GM18517 (cell line): ENCODE measurements around the gene SAMD4B.
A peak's percentile ranks its signal among the peaks of the same experiment; 100 is the strongest.

Experiments
- ATAC-seq: cut with Tn5 transposase; IDR thresholded peaks from one replicate; pipeline ENCODE4 v1.9.1; 2021; ENCODE audit warnings: mild to moderate bottlenecking, moderate library complexity; ENCODE audit not compliant: unreplicated experiment

Gene SAMD4B, protein sequence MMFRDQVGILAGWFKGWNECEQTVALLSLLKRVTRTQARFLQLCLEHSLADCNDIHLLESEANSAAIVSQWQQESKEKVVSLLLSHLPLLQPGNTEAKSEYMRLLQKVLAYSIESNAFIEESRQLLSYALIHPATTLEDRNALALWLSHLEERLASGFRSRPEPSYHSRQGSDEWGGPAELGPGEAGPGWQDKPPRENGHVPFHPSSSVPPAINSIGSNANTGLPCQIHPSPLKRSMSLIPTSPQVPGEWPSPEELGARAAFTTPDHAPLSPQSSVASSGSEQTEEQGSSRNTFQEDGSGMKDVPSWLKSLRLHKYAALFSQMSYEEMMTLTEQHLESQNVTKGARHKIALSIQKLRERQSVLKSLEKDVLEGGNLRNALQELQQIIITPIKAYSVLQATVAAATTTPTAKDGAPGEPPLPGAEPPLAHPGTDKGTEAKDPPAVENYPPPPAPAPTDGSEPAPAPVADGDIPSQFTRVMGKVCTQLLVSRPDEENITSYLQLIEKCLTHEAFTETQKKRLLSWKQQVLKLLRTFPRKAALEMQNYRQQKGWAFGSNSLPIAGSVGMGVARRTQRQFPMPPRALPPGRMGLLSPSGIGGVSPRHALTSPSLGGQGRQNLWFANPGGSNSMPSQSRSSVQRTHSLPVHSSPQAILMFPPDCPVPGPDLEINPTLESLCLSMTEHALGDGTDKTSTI

GRCh38 chr19:39341719-39342604 is at the start of gene SAMD4B:
TSS of gene SAMD4B (plus strand) at chr19:39342421. CDS start at chr19:39356894, 14,473 bp downstream.
- ATAC-seq, result peak; percentile 88

DNA sequence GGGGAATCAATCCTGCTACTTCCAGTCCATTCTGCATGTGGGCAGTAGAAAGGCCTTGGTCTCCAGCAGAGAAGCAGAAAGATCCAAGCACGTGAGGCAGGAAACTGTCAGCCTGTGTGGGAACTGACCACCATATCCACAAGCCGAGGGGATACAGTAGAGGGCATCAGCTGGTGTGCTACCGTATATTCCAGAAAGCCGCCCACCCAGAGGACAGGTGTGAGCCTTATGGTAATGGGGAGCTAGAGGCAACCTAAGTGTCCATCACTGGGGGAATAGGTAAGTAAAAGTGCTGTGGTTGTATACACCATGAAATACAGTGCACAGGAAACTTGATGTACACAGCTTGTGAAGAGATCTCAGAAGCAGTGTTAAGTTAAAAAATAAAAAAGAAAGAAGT is 48.8 kb upstream of the SAMD4B start:
- ATAC-seq, result no peak

GRCh38 chr19:39296055-39296645 is 46.1 kb upstream of the SAMD4B start, which contains the start of gene IFNL1:
TSS of gene IFNL1 (plus strand) at chr19:39296407. CDS start at chr19:39296422, 15 bp downstream.
- ATAC-seq, result no peak

GRCh38 chr19:39296906-39297305 is 45.3 kb upstream of the SAMD4B start:
- no peak for ATAC-seq

- no peak for ATAC-seq
Observed at GRCh38 chr19:39297931-39298634, 44.1 kb upstream of the SAMD4B start.

GRCh38 chr19:39299404-39299803 is 42.8 kb upstream of the SAMD4B start:
- ATAC-seq, result no peak

DNA sequence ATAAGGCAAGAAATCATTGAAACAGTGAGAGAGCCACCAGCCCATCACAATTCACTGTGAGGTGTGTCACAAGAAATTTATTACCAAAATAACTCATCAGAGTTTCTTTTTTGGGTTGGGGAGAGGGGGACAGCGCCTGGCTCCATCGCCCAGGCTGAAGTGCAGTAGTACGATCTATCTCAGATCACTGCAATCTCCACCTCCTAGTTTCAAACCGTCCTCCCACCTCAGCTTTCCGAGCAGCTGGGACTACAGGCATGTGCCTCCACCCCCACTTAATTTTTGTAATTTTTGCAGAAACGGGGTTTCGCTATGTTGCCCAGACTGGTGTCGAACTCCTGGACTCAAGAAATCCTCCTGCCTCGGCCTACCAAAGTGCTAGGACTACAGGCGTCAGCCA is 42.4 kb upstream of the SAMD4B start:
- no peak for ATAC-seq

DNA sequence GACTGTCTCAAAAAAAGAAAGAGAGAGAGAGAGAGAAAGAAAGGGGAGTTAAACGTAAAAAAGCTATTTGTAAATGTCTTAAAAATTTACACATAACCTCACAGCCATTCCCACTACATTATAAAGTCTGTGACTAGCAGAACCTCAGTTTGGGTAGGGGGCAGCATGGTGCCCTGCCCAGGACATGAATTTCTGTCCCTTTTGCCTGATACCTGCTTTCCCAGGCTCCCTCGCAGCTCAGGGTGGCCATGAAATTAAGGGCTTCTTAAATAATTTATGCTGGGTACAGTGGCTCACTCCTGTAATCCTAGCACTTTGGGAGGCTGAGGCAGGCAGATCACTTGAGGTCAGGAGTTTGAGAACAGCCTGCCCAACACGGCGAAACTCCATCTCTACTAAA is 41.2 kb upstream of the SAMD4B start:
- no peak for ATAC-seq

- ATAC-seq, result no peak
Observed at GRCh38 chr19:39301562-39301961, 40.7 kb upstream of the SAMD4B start.

- ATAC-seq, result no peak
Observed at GRCh38 chr19:39303373-39304184, 38.6 kb upstream of the SAMD4B start.

- no peak for ATAC-seq
Observed at GRCh38 chr19:39304185-39304513, 38.1 kb upstream of the SAMD4B start.

DNA sequence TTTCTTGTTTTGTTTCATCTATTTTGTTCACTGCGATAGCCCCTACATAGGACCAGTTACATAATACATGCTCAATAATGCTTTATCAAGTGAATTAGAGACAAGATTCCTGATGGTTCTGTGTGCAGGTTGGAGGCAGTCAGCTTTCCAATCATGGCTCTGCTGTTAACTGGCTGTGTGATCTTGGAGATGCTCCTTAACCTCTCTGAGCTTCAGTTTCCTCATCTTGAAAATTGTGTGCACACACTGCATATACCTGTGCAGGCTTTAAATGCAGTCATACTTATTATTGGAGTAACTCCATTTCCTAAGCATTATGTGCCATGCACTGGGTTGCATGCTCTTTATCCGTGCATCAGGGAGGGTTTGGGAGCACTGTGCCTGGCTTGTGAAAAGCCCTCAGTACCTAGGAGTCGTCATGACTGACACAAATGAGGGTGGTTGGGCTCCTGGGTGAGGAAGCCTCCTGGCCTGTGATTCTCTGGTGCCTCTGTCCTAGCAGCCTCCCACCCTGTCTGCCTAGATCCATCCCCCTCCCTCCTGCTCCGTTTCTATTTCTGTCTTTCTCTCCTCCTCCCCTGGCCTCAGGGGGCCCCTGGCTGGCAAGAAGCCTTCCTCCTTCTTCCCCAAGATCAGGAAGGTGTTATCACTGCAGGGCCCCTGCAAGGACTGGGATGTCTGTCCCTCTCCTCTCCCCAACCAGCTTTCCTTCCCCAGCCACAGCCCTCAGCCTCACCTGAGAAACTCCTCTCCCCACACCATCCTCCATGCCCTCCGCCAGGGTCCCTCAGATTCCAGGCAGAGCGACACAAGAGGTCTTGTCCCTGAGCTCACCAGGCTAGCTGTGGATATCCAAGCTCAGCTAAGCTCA is 37.3 kb upstream of the SAMD4B start:
- no peak for ATAC-seq

- ATAC-seq, result no peak
Observed at GRCh38 chr19:39306075-39306474, 36.1 kb upstream of the SAMD4B start.

GRCh38 chr19:39307046-39307821 is 35.0 kb upstream of the SAMD4B start:
- no peak for ATAC-seq

DNA sequence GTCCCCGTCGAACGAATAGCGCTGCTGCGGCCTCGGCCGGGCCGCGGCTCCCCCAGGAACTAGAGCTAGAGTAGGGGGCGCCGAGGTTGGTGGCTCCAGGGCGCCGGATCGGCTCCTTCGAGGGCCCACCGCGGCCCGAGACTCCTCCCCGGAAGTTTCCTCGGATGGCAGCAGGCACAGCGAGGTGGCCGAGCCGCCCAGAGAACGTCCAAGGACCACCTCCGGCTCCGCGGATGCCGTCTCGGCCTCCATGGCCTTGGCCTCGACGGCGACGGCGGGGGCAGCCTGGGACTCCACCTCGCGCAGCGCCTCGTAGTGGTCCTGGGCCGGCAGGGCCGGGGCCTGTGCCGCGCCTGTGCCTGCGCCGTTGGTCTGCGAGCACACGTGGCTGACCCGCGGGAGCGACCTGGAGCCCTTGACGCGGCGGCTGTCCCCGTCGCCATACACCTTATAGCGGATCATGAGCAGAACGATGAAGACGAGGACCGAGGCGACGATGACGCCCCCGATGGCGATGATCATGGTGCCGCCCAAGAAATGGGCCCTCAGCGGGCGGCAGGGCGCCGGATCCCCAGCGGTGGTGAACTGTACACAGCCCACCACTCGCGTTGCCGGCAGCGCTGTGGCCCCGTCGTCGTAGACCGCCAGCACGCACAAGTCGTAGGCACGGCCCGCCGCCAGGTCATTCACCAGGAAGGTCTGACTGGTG is 34.2 kb upstream of the SAMD4B start:
- ATAC-seq, result no peak

GRCh38 chr19:39308531-39309304 is 33.5 kb upstream of the SAMD4B start:
- no peak for ATAC-seq
